ENCODE results near the gene ARHGAP26.

ARHGAP26 gene

DNA sequence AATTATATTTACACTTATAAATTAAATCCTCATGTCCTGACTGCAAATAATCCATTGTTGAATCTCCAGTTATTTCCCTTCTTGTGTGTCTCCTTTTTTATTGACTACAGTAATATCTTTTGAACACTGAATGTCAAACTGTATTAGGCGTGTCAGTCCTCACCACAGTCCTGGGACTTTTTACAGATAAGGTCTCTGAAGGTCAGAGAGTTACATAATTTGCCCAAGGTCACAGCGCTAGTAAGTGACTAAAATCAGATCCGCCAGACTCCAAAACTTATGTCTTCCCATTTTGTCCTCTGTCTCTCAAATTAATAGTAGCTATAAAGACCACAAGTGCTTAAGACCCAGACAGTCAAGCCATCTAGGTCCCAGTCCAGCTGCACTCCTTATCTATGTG is 359.0 kb downstream of the ARHGAP26 start:
- DNase-seq, result no peak

DNA sequence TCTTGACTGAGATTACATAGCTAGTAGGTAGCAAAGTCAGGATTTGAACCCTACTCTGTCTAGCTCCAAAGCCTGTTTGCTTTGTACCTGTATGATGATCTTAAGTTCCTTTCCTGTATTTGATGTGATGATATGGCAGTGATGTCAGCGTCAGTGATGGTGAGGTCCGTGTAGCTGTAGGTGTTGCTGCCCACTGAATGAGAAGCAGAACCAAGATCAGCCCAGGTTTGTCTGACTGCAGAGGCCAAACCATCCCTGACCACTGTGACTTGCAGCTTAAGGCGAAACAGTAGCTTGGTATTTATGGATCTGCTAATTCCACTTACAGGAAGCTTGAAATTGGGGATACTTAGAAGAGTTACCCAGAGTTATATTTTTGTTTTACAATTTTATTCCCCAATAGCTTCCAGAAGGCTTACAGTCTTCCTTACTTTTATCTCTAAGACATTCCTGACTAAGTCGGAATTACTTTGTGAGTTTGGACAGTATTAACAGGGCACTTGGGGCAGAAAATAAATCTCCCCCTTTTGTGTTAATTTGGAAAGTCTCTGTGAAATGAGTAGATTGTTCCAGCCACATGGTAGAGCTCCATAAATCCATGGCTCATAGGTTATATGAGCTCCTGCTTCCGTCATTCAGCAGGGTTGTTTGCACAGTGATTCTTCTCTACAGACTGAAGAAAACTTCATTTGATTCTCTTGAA is 359.9 kb downstream of the ARHGAP26 start:
- DNase-seq, result no peak

DNA sequence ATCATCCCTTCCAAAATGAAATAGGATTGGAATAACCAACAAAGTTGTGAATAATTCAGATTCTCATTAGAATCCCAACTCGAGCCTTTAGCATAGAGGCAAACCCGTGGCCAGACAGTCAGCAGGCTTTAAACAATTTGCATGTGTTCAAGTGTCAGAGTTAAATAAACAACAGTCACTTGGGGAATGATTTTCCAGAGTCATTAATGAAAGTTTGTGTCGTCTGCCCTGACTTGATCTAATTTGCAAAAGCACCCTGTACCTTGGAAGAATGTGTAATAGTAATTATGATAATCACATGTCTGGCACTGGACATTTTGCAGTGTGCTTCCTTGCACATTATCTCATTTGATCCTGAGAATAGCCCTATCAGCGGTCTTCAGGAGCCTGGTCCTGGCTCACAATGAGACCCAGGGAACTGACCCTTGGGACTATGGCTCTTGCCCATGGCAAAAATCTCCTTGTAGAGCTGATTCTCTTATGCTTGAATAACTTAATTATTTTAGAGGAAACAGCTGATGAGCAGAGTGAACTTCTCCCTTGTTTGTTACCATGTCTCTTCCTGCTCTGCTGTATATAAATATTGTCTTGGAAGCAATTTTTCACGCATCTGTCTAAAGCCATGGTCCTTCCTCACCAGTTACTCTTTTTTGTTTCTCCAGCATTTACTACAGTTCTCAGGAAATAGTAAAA is 360.6 kb downstream of the ARHGAP26 start:
- no peak for DNase-seq

DNA sequence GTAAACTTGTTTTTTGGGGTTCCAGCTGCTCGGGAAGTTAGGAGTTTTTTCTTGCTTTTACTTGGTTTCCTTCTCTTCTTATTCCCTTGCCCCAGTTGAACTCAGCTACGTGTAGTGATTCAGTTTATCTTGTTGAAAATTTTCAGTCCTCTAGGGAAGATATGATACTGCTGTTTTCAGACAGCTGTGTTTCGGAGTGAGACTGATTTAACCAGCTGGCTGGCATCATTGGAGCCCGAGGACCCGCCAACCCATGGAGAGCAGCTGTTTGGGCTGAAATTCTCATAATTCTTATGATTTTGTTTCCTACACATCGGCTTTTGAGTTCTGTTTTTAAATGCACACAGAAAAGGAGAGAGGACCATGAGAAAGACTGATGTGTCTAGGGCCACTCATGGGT is 361.8 kb downstream of the ARHGAP26 start:
- no peak for DNase-seq

DNA sequence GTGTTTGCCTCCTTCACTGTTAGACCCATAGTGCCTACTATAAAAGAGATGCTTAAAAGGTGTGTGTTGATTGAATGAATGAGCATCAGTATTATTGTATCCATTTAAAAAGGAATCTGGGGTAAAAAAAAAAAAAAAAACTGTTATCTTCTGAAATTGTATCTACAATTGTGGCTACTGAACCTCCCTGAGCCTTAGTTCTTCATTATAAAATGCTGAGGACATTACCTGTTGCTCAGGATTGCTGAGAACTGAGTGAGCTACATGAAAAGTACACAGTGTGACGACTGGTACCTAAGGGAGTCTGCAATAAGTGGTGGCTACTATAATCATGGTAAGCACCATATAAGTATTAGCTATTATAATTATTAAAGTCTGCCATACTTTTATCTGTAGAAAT is 362.6 kb downstream of the ARHGAP26 start:
- no peak for DNase-seq

DNA sequence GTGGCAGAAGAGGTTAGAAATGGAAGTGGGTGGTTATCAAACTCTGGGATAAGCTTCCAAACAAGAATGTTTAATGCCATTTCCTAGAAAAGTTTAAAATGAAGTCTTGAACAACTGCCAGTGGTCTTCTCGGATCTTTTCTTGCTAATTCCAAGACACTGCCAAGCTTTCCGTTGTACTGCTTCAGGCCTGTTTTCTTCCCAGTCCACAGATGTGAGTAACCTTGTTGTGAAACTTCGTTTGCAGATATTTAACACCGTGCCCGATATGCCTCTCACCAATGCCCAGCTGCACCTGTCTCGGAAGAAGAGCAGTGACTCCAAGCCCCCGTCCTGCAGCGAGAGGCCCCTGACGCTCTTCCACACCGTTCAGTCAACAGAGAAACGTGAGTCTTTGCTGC is 363.5 kb downstream of the ARHGAP26 start:
- DNase-seq, result no peak

DNA sequence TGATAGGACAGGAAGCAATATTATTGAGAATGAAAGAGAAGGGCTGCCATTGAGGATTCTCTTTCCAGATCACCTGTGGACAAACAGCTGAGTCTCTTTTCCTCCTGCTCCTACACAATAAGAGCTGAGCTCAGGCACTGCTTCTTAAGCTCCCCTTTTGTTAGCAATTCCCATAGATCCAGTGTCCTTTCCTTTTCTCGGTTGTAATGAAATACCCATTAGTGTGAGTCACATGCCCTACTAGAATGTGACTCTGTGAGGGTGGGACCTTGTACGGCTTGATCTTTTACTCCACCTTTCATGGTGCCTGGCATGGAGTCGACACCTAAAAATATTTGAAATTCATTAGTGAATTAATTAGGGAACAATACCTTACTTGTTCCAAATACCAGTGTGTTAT is 364.1 kb downstream of the ARHGAP26 start:
- no peak for DNase-seq

DNA sequence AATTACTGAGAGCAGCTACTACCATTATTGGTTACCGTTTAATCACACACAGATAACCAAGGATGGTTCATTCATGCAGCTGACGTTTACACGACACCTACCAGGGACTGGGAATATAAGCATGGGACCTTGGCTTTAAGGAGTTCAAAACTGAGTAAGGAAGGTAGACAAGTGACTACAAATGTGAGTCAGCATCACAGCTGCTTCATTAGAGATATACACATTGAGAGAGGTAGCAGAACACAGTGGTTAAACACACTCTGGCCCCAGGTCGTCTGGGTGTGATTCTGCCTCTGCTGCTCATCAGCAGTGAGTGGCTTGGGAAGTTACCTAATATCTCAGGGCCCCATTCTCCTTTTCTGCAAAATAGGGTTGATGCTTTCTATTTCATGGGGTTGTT is 364.7 kb downstream of the ARHGAP26 start:
- no peak for DNase-seq

DNA sequence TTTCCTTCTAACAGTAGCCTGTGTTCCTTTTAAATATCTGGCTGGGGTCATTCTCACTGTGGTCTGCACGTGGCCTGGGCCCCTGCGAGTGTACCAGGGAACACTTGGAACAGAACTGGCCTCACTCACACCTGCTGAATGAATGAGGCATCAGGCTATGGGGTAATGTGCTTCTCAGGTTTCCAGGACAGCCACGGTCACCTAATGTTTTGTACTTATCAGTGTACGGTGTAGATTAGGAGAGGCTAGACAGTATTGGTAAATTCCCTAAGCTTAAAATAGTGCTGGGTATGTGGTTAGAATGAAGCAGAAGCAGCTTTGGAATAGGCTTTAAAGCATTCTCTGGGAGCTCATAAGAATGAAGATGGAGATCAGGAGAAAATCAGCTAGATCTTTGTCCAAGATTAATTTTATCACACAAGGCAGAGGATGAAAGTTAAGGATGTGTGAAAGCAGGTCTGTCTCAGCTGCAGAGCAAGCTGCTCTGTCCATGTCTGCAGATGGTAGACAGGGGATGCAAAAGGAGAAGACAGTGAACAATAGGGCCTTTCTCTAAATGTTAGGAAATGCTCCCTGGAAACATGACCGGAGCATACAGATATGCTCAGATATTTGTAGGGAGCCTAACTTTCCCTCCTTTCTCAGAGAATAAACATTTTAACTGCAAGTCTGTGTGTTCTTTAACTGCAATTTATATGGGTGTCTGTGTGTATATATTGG is 365.8 kb downstream of the ARHGAP26 start:
- no peak for DNase-seq

DNA sequence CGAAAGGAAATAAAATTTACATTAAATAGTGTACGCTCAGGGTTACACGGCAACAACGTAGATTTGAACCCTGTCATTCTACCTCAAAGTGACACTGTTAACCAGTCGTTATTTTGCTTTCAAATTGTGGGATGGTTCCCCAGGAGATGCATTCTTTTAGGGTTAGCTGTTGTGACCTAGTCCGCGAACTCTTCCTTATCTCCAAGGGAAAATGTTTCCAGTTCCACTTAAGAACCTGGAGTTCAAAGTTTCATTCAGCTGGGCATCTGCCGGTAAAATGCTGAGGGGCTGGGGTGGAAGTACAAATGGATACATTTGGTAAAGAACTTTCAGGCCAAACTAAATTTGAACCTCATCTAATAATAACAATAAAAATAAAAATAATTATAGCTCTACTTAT is 368.7 kb downstream of the ARHGAP26 start:
- no peak for DNase-seq

DNA sequence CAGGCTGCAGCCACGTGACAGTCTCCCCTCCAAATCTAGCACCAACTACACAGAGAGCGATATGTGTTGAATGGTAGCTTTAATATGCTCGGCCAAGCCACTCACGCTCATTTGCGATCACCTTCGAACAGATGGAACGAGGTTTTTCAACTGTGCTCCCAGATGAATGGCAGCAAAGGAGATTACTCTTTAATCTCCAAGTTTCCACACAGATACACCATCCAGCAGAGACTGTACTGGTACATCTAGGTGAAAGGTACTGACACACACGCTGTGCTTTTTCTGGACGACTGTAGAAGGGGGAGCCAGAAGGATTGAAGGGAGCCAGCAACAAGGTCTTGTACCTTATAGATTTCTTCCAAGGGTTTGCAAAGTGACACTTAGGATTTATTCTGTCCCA is 369.4 kb downstream of the ARHGAP26 start:
- no peak for DNase-seq

DNA sequence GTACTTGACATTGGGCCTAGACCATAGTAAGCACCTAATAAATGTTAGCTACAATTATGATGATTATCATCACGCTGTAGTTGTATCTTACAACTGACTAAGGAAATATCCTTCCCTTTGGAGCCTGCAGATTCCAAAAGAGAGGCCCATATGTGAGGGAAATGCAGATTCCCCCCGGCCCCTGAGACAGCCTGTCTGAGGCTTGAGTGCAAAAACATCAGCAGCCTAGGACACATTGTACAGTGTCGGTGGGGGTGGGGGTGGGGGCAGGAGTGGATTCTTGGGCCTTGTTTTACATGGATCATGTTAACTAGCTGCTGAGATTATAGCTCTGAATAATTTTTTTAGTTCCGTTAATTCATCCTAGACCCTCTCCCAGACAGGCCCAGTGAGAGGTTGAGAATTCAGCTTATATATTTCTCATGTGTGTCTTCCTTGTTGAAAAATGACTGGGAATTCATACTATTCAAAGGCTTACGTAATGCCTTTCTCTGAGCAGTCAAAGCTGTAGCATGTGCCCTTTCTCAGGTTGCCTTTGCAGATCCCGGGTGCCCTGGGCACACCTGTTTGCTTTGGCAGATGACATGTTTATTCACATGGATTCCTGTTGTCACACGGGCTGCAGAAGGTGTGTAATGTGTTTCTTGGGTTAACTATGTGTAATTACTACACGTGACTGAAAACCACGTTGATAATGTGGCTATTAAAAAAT is 370.5 kb downstream of the ARHGAP26 start:
- no peak for DNase-seq

DNA sequence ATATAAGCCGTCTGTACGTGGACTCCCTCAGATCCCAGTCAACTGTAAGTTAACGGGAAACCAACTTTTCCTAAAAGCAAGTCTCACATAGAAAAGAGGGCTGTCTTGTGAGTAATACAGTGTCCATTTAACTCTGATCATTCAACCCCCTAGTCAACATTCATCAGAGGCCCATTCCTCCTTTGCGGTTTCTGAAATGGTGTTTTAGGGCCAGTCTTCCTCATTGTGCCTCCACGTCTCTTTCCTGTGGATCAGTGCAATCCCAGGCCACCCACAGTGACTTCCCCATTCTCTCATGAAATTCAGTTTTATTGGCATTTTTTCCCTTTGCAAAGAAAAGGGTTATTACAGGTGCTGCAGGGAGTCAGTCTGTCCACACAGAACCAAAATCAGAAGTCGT is 371.5 kb downstream of the ARHGAP26 start:
- no peak for DNase-seq

DNA sequence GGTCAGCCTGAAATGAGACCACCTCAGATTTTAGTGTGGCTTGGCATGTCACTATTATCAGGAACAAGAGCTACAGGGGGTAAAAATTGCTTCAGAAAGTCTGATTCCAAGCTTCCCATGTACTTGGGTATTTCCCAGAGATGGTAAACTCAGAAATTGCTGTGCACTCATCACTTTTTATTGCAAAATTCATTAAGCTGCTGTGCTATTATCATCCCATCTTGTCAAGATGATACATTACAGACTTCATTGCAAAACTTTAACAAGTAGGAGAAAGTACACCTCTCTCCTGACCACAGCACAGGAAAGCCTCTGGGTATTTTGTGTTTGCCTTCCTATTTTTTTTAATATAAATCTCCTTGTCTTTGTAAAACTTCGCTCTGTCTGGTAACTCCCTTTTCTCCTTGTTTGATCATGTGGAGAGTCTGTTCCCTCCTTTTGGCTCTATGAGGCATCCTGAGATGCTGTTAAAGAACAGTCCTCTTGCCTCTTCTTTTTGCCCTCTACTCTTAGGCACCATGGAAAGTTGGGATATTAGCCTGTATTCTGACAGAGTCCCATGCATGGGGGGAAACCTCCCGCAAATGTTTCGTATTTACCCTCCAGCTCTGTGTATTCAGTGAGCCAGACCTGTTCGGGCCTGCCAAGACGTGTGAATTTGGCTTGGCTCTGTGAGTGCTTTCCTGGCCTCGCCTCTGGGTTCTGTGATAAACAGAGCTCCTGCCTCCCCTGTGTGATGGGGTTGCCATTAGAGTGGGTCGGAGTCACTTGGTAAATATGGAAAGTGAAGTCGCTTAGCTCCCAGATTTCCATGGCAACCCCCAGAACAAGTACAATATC is 372.6 kb downstream of the ARHGAP26 start:
- DNase-seq, result no peak

DNA sequence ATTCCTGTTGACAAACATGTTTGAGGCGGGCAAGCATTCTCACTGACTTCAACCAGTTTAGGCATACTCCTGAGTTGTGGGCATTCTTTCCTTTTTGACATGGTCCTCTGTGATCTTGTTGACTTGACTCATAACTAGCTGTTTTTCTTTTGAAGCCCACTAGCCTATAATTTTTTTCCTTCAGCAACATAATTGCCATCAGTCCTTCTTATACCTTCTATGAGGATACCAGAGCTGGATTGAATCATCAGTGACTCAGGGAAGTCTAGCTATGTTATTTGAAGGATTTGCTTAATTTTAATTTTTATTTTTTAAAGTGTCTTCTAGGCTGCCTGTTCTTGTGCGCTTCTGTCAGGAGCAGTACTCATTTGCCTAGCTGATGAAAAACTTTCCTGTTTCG is 373.8 kb downstream of the ARHGAP26 start:
- no peak for DNase-seq

DNA sequence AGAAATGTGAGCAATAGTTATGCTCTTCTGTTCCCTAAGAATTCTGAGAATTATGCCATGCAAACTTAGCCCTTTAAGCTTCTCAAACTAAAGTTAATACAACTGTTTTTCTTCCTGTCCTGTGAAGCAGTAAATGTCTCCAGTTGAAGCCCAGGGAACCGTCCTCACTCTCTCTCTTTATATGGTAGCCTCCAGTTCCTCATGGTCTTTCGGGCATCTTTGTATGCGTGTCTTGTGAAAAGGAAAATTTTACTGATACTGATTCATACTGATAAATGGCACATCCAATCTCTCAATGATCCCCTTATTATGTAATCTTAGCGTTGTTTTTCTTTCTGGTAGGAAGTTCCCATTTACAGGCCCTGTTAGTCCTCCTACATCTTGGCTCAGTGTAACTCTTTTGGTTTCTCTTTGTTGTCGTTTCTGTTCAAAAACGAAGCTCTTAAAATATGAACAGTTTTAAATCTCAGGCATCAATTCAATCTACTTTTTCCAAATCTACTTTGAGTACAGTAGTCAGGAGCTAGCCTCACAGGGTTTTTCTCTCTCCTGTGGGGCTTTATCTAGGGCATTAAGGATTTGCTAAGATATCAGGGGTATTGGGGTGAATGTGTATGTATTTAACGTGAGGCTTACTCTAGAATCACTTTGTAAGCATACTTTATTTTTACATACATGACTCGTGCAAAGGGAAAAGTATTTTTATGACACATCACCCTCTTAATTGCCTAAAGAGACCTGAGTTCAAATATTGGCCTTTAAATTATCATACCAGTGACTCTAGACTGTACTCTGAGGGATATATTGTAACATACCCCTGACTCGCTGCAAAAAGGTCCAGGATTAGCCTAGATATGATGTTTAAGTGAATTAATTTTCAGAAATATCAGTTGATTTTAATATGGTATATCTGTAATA is 375.3 kb downstream of the ARHGAP26 start:
- DNase-seq, result no peak

DNA sequence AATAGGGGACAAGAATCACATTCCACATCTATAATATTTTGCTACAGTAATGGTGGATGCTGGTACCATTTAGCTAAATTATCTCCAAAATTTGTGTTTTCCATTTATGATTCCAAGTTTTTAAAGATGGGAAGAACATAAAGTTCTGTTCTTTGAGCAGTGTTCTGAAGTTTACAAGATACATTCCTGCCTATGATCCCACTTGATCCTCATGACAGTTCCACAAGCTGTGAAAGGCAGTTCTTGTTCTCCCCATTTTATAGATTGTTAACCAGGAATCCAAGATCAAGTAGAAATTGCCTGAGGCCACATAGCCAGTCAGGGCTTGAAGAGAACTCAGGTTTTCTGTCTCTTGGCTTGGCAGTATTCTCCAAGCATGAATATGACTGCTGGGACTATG is 376.0 kb downstream of the ARHGAP26 start:
- no peak for DNase-seq

DNA sequence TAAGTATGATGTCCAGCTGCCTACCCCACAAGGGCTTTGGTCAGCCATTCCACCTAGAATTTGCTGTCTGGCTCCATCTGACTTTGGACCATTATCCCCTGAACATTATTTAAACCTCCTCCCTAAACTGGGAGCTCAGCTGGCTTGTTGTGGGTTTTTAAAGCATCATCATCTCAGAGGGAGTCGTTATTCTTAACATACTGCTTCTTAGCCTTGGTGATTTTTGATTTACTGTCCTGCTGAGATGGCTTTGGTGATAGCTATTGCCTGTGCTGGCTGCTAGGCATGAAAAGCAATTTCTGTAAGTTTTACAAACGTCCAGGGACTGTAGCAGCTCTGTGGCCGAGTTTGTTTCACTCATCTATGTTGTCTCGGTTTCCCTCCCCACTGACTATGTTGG is 377.2 kb downstream of the ARHGAP26 start:
- no peak for DNase-seq

DNA sequence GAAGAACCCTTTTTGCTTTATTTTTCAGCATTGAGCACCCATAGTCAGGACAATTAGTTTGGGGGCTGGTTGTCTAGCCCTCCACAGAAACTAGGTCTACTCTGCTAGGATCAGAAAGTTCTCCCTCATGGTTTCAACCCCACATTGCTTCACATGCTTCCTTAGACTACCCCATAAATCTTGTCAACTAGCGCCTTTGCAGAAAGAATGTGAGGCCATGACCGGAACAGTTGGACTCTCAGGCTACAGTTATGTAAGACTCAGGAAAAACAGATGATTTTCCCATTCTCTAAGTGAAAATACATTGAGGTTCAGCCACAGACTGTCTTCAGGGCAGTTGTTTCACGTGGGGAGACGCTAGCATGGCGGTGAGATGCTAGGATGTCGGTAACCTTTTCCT is 377.7 kb downstream of the ARHGAP26 start:
- no peak for DNase-seq

DNA sequence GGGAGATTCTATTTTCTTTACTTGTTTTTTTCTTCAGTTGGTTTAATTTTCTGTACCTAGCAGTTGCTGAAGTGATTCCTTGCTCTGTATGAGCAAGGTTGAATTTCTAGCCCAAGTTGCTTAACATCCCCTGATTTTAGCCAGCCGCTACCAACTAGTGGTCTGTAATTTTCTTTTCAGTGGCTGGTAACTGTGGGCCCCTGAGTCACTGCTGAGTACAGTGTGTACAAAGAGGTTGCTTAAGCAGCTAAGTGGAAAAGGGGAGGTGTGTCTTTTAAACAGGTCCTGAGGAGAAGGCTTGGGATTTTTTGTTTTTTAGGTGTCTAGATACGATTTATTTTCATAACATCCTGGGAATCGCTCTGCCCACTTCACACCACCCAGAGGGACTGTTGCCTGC is 378.6 kb downstream of the ARHGAP26 start:
- DNase-seq, result no peak

DNA sequence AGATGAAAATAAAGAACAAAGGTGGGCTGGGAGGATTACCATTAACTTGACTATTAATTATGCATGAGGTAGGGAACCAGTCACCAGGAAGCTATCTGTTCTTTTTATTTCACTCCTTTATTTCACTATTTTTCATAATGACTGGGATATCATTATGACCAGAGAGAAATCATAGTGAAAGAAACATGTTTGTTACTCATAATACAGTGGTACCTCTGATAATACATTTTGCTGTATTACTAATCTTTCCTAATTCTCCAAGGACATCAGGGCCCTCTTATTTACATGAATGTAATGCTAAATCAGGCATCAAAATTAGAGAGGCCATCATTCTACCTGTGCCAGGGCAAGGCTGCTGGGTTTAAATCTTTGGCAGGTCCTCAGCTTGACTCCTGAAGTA is 379.6 kb downstream of the ARHGAP26 start:
- DNase-seq, result no peak
